NT2/D1 (cell line): ENCODE results near the gene SRSF4.

Experiments
- YY1 ChIP-seq: IDR thresholded peaks from 2 replicates; pipeline ENCODE4 v1.6.1; 2011; ENCODE audit not compliant: insufficient read length, insufficient read depth
- ZNF274 ChIP-seq: IDR thresholded peaks from 2 replicates; pipeline ENCODE4 v1.6.1; 2011; ENCODE audit warnings: mild to moderate bottlenecking, low read depth, low read length

- no peak for TF ChIP-seq ZNF274
- TF ChIP-seq YY1: no peak
These were observed 47.6 kb downstream of the SRSF4 start for GRCh38 chr1:29133861-29134694.
